GM23338 (cell line): ENCODE data around the gene ZNF555. TPM values are rescaled to one million over a fixed set of nuclear protein-coding genes. Genes with fewer than 3 reads are reported as not detected.

ENCODE experiments used
- ATAC-seq: fragments of 200-7000 bp; cut with Tn5 transposase; 3 replicates; pipeline ENCODE4 v1.9.1; 2020
- DNase-seq: peaks from one replicate; pipeline ENCODE4 v3.0.0-alpha.2; 2015; ENCODE audit warnings: low spot score
- H2AFZ ChIP-seq: fragments of 200-600 bp; sonication (generic); 2 replicates; pipeline ENCODE4 v1.8.0; 2016; ENCODE audit warnings: antibody characterized with exemption, mild to moderate bottlenecking, moderate library complexity
- H3F3A ChIP-seq: fragments of 200-600 bp; sonication (generic); replicated peaks from 2 replicates; pipeline ENCODE4 v1.8.0; 2017; ENCODE audit warnings: antibody characterized with exemption, mixed run types, low read depth
- H3K27ac ChIP-seq: fragments of 200-600 bp; sonication (generic); 2 replicates; pipeline ENCODE4 v1.6.1; 2016; ENCODE audit warnings: low read depth
- H3K27me3 ChIP-seq: fragments of 200-600 bp; sonication (generic); 2 replicates; pipeline ENCODE4 v1.8.0; 2016; ENCODE audit warnings: mild to moderate bottlenecking, mixed run types, moderate library complexity; ENCODE audit not compliant: insufficient read depth
- H3K36me3 ChIP-seq: fragments of 200-600 bp; sonication (generic); 2 replicates; pipeline ENCODE4 v1.8.0; 2016; ENCODE audit warnings: mild to moderate bottlenecking; ENCODE audit not compliant: insufficient read depth
- H3K4me1 ChIP-seq: fragments of 200-600 bp; sonication (generic); 2 replicates; pipeline ENCODE4 v1.8.0; 2016; ENCODE audit warnings: mild to moderate bottlenecking, moderate library complexity; ENCODE audit not compliant: insufficient read depth
- H3K4me2 ChIP-seq: fragments of 200-600 bp; sonication (generic); 2 replicates; pipeline ENCODE4 v1.7.1; 2017; ENCODE audit warnings: mixed run types
- H3K4me3 ChIP-seq: fragments of 200-600 bp; sonication (generic); 2 replicates; pipeline ENCODE4 v1.6.1; 2016; ENCODE audit warnings: mixed run types
- H3K79me2 ChIP-seq: fragments of 200-600 bp; sonication (generic); replicated peaks from 2 replicates; pipeline ENCODE4 v1.8.0; 2017; ENCODE audit warnings: mild to moderate bottlenecking; ENCODE audit not compliant: insufficient read depth
- H3K9me2 ChIP-seq: fragments of 200-600 bp; sonication (generic); 2 replicates; pipeline ENCODE4 v1.8.0; 2017; ENCODE audit not compliant: insufficient read depth
- H4K20me1 ChIP-seq: fragments of 200-600 bp; sonication (generic); replicated peaks from 2 replicates; pipeline ENCODE4 v1.8.0; 2017; ENCODE audit warnings: mild to moderate bottlenecking; ENCODE audit not compliant: insufficient read depth
- H3K27ac Mint-ChIP-seq: 2 replicates; pipeline ENCODE4 v1.8.0; 2020; ENCODE audit warnings: inconsistent platforms, mild to moderate bottlenecking, moderate library complexity, mixed read lengths
- H3K27me3 Mint-ChIP-seq: 3 replicates; pipeline ENCODE4 v1.8.0; 2022; ENCODE audit warnings: low read depth, mild to moderate bottlenecking, moderate library complexity, mixed read lengths, inconsistent platforms; ENCODE audit not compliant: insufficient read depth, poor library complexity
- H3K36me3 Mint-ChIP-seq: 3 replicates; pipeline ENCODE4 v1.8.0; 2021; ENCODE audit warnings: low read depth, mild to moderate bottlenecking, inconsistent platforms, moderate library complexity, mixed read lengths
- H3K4me1 Mint-ChIP-seq: 3 replicates; pipeline ENCODE4 v1.8.0; 2020; ENCODE audit warnings: mild to moderate bottlenecking, inconsistent platforms, mixed read lengths
- H3K4me3 Mint-ChIP-seq: 3 replicates; pipeline ENCODE4 v1.8.0; 2021; ENCODE audit warnings: moderate library complexity, mild to moderate bottlenecking, inconsistent platforms, mixed read lengths
- H3K9me3 Mint-ChIP-seq: 3 replicates; pipeline ENCODE4 v1.8.0; 2020; ENCODE audit warnings: moderate library complexity, mild to moderate bottlenecking, inconsistent platforms, mixed read lengths
- CREB1 ChIP-seq: fragments of 250-450 bp; sonication (Bioruptor Pico); IDR thresholded peaks from 2 replicates; pipeline ENCODE4 v1.5.0; 2020; ENCODE audit warnings: low read depth, mild to moderate bottlenecking, moderate library complexity
- CTCF ChIP-seq, 2 experiments: fragments of 200-600 bp in 1 of 2; sonication (generic) in 1 of 2; conservative IDR thresholded peaks; 2 replicates each; pipeline versions ENCODE4 v1.5.1 to v1.6.1; 2016 to 2017; ENCODE audit warnings: antibody characterized with exemption in 2 of 2, low read depth in 2 of 2, mild to moderate bottlenecking in 2 of 2, moderate library complexity in 1 of 2
- EZH2 ChIP-seq: fragments of 200-600 bp; sonication (generic); IDR thresholded peaks from one replicate; pipeline ENCODE4 v1.8.0; 2017; ENCODE audit warnings: antibody characterized with exemption, mild to moderate bottlenecking, low read depth; ENCODE audit not compliant: unreplicated experiment
- EZH2phosphoT487 ChIP-seq: fragments of 200-600 bp; sonication (generic); IDR thresholded peaks from one replicate; pipeline ENCODE4 v1.8.1; 2018; ENCODE audit warnings: antibody characterized with exemption; ENCODE audit not compliant: unreplicated experiment
- JUNB ChIP-seq: IDR thresholded peaks from one replicate; pipeline ENCODE4 v1.6.1; 2016; ENCODE audit warnings: antibody characterized with exemption; ENCODE audit not compliant: unreplicated experiment
- NANOG ChIP-seq: IDR thresholded peaks from 2 replicates; pipeline ENCODE4 v1.6.1; 2016; ENCODE audit warnings: antibody characterized with exemption, borderline replicate concordance
- POLR2AphosphoS5 ChIP-seq: IDR thresholded peaks from 2 replicates; pipeline ENCODE4 v1.6.1; 2016; ENCODE audit warnings: antibody characterized with exemption, low read depth
- STAT1 ChIP-seq: IDR thresholded peaks from one replicate; pipeline ENCODE4 v1.6.1; 2016; ENCODE audit warnings: antibody characterized with exemption; ENCODE audit not compliant: unreplicated experiment
- ZNF114 ChIP-seq: fragments of 250-450 bp; sonication (Bioruptor Pico); IDR thresholded peaks from 2 replicates; pipeline ENCODE4 v1.5.0; 2020; ENCODE audit warnings: mild to moderate bottlenecking, moderate library complexity
- ZNF331 ChIP-seq: fragments of 250-450 bp; sonication (Bioruptor Pico); IDR thresholded peaks from 2 replicates; pipeline ENCODE4 v1.5.0; 2020; ENCODE audit warnings: low read depth, mild to moderate bottlenecking, moderate library complexity
- polyA plus RNA-seq: library from polyadenylated mRNA; unstranded; fragments of >200 nt; fragmentation: Nextera tagmentation; extraction: Ambion mirVana; gene quantifications from 2 replicates; pipeline ENCODE4 v1.2.1, GENCODE V29; 2016
- total RNA-seq: library from RNA; depleted of rRNA; stranded (reverse); fragments of >200 nt; shearing (Covaris generic); gene quantifications from 2 replicates; pipeline ENCODE4 v1.2.3, GENCODE V29; 2014
- TF ChIP-seq, protein P1 (sequence below): IDR thresholded peaks from one replicate; pipeline ENCODE4 v1.6.1; 2018; ENCODE audit warnings: antibody characterized with exemption; ENCODE audit not compliant: unreplicated experiment
- TF ChIP-seq, protein P2 (sequence below): IDR thresholded peaks from 2 replicates; pipeline ENCODE4 v1.6.1; 2016; ENCODE audit warnings: antibody characterized with exemption
- TF ChIP-seq, protein P3 (sequence below): fragments of 250-450 bp; sonication (Bioruptor Pico); IDR thresholded peaks from 2 replicates; pipeline ENCODE4 v1.5.0; 2020; ENCODE audit warnings: mild to moderate bottlenecking, moderate library complexity

ZNF555 gene
- total and polyA plus RNA-seq, 2 experiments from 2014 or later: 3.5 to 7.5 TPM

DNA sequence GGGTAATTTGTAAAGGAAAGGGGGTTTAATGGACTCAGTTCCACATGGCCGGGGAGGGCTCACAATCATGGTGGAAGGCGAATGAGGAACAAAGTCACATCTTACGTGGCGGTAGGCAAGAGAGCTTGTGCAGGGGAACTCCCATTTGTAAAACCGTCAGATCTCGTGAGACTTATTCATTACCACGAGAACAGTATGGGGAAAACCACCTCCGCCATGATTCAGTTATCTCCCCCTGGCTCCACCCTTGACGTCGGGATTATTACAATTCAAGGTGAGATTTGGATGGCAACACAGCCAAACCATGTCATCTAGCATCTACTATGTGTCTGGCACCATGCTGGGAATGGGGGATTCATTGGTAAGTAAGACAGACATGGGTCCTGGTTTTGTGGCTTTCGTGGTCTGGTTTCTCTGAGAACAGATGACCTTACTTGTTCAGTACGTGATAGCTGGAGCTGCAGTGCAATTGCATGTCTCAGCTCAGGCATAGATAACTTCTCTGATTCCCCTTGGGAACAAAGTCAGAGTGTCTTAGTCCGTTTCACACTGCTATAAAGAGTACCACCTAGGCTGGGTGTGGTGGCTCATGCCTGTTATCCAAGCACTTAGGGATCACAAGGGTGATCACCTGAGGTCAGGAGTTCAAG is 13.3 kb upstream of the ZNF555 start:
- H3K9me3 Mint-ChIP-seq: peaks cover 76% of the 10 kb centered on the region
- TF ChIP-seq ZNF331 (CRISPR knock-in tag) (no peak), JUNB (no peak), POLR2AphosphoS5 (no peak), STAT1 (no peak), EZH2 (no peak), CTCF (conservative IDR thresholded peaks at IDR 0.05; ENCODE audit: low read depth in 2 of 2) (no peak), EZH2phosphoT487 (no peak), NANOG (no peak), CREB1 (CRISPR knock-in tag) (no peak), ZNF114 (no peak)
- TF ChIP-seq, protein P1, sequence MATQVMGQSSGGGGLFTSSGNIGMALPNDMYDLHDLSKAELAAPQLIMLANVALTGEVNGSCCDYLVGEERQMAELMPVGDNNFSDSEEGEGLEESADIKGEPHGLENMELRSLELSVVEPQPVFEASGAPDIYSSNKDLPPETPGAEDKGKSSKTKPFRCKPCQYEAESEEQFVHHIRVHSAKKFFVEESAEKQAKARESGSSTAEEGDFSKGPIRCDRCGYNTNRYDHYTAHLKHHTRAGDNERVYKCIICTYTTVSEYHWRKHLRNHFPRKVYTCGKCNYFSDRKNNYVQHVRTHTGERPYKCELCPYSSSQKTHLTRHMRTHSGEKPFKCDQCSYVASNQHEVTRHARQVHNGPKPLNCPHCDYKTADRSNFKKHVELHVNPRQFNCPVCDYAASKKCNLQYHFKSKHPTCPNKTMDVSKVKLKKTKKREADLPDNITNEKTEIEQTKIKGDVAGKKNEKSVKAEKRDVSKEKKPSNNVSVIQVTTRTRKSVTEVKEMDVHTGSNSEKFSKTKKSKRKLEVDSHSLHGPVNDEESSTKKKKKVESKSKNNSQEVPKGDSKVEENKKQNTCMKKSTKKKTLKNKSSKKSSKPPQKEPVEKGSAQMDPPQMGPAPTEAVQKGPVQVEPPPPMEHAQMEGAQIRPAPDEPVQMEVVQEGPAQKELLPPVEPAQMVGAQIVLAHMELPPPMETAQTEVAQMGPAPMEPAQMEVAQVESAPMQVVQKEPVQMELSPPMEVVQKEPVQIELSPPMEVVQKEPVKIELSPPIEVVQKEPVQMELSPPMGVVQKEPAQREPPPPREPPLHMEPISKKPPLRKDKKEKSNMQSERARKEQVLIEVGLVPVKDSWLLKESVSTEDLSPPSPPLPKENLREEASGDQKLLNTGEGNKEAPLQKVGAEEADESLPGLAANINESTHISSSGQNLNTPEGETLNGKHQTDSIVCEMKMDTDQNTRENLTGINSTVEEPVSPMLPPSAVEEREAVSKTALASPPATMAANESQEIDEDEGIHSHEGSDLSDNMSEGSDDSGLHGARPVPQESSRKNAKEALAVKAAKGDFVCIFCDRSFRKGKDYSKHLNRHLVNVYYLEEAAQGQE: no peak
- TF ChIP-seq, protein P2, sequence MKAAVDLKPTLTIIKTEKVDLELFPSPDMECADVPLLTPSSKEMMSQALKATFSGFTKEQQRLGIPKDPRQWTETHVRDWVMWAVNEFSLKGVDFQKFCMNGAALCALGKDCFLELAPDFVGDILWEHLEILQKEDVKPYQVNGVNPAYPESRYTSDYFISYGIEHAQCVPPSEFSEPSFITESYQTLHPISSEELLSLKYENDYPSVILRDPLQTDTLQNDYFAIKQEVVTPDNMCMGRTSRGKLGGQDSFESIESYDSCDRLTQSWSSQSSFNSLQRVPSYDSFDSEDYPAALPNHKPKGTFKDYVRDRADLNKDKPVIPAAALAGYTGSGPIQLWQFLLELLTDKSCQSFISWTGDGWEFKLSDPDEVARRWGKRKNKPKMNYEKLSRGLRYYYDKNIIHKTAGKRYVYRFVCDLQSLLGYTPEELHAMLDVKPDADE: no peak
- TF ChIP-seq, protein P3, sequence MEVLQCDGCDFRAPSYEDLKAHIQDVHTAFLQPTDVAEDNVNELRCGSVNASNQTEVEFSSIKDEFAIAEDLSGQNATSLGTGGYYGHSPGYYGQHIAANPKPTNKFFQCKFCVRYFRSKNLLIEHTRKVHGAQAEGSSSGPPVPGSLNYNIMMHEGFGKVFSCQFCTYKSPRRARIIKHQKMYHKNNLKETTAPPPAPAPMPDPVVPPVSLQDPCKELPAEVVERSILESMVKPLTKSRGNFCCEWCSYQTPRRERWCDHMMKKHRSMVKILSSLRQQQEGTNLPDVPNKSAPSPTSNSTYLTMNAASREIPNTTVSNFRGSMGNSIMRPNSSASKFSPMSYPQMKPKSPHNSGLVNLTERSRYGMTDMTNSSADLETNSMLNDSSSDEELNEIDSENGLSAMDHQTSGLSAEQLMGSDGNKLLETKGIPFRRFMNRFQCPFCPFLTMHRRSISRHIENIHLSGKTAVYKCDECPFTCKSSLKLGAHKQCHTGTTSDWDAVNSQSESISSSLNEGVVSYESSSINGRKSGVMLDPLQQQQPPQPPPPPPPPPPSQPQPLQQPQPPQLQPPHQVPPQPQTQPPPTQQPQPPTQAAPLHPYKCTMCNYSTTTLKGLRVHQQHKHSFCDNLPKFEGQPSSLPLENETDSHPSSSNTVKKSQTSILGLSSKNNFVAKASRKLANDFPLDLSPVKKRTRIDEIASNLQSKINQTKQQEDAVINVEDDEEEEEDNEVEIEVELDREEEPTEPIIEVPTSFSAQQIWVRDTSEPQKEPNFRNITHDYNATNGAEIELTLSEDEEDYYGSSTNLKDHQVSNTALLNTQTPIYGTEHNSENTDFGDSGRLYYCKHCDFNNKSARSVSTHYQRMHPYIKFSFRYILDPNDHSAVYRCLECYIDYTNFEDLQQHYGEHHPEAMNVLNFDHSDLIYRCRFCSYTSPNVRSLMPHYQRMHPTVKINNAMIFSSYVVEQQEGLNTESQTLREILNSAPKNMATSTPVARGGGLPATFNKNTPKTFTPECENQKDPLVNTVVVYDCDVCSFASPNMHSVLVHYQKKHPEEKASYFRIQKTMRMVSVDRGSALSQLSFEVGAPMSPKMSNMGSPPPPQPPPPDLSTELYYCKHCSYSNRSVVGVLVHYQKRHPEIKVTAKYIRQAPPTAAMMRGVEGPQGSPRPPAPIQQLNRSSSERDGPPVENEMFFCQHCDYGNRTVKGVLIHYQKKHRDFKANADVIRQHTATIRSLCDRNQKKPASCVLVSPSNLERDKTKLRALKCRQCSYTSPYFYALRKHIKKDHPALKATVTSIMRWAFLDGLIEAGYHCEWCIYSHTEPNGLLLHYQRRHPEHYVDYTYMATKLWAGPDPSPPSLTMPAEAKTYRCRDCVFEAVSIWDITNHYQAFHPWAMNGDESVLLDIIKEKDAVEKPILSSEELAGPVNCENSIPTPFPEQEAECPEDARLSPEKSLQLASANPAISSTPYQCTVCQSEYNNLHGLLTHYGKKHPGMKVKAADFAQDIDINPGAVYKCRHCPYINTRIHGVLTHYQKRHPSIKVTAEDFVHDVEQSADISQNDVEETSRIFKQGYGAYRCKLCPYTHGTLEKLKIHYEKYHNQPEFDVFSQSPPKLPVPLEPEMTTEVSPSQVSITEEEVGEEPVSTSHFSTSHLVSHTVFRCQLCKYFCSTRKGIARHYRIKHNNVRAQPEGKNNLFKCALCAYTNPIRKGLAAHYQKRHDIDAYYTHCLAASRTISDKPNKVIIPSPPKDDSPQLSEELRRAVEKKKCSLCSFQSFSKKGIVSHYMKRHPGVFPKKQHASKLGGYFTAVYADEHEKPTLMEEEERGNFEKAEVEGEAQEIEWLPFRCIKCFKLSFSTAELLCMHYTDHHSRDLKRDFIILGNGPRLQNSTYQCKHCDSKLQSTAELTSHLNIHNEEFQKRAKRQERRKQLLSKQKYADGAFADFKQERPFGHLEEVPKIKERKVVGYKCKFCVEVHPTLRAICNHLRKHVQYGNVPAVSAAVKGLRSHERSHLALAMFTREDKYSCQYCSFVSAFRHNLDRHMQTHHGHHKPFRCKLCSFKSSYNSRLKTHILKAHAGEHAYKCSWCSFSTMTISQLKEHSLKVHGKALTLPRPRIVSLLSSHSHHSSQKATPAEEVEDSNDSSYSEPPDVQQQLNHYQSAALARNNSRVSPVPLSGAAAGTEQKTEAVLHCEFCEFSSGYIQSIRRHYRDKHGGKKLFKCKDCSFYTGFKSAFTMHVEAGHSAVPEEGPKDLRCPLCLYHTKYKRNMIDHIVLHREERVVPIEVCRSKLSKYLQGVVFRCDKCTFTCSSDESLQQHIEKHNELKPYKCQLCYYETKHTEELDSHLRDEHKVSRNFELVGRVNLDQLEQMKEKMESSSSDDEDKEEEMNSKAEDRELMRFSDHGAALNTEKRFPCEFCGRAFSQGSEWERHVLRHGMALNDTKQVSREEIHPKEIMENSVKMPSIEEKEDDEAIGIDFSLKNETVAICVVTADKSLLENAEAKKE (CRISPR knock-in tag): no peak

More for the DNA sequence above, 13.3 kb upstream of the ZNF555 start:
- Histone ChIP-seq H3K4me2 (no peak overlapping the region), H3K27ac (no peak overlapping the region), H2AFZ (no peak overlapping the region), H4K20me1 (no peaks in the 10 kb centered on the region), H3K79me2 (no peaks in the 10 kb centered on the region), H3K36me3 (peaks cover 9% of the 10 kb centered on the region), H3K27me3 (no peaks in the 10 kb centered on the region), H3K4me3 (no peak overlapping the region), H3K9me2 (no peaks in the 10 kb centered on the region), H3F3A (no peaks in the 10 kb centered on the region), H3K4me1 (no peaks in the 10 kb centered on the region)
- DNase-seq (no peak), ATAC-seq (no peak)
- Mint-ChIP-seq H3K4me3 (no peak overlapping the region), H3K36me3 (peaks cover 87% of the 10 kb centered on the region), H3K27me3 (peaks cover 3% of the 10 kb centered on the region), H3K27ac (no peak overlapping the region), H3K4me1 (no peaks in the 10 kb centered on the region; the same call in 2 of the 3 replicates)
